ENCODE results near the gene HBA1.
"Not testable (repeated sequence)": the region's sequence is repeated elsewhere in the genome, so short reads cannot be mapped to it uniquely, and the experiment has no call there.

The HBA1 gene

DNA sequence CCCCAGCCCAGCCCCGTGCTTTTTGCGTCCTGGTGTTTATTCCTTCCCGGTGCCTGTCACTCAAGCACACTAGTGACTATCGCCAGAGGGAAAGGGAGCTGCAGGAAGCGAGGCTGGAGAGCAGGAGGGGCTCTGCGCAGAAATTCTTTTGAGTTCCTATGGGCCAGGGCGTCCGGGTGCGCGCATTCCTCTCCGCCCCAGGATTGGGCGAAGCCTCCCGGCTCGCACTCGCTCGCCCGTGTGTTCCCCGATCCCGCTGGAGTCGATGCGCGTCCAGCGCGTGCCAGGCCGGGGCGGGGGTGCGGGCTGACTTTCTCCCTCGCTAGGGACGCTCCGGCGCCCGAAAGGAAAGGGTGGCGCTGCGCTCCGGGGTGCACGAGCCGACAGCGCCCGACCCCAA is 474 bp upstream of the HBA1 start:
- not testable (repeated sequence) for DNase-seq

DNA sequence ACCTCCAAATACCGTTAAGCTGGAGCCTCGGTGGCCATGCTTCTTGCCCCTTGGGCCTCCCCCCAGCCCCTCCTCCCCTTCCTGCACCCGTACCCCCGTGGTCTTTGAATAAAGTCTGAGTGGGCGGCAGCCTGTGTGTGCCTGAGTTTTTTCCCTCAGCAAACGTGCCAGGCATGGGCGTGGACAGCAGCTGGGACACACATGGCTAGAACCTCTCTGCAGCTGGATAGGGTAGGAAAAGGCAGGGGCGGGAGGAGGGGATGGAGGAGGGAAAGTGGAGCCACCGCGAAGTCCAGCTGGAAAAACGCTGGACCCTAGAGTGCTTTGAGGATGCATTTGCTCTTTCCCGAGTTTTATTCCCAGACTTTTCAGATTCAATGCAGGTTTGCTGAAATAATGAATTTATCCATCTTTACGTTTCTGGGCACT is 928 bp downstream of the HBA1 start:
- peak; percentile 22 for DNase-seq

DNA sequence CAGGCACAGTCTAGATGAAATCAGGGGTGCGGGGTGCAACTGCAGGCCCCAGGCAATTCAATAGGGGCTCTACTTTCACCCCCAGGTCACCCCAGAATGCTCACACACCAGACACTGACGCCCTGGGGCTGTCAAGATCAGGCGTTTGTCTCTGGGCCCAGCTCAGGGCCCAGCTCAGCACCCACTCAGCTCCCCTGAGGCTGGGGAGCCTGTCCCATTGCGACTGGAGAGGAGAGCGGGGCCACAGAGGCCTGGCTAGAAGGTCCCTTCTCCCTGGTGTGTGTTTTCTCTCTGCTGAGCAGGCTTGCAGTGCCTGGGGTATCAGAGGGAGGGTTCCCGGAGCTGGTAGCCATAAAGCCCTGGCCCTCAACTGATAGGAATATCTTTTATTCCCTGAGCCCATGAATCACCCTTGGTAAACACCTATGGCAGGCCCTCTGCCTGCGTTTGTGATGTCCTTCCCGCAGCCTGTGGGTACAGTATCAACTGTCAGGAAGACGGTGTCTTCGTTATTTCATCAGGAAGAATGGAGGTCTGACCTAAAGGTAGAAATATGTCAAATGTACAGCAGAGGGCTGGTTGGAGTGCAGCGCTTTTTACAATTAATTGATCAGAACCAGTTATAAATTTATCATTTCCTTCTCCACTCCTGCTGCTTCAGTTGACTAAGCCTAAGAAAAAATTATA is 1.6 kb downstream of the HBA1 start:
- no peak for DNase-seq

DNA sequence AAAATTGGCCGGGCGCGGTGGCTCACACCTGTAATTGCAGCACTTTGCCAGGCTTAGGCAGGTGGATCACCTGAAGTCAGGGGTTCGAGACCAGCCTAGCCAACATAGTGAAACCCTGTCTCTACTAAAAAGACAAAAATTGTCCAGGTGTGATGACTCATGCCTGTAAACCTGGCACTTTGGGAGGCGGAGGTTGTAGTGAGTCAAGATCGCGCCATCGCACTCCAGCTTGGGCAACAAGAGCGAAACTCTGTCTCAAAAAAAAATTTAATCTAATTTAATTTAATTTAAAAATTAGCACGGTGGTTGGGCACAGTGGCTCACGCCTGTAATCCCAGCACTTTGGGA is 2.2 kb downstream of the HBA1 start:
- no peak for DNase-seq

DNA sequence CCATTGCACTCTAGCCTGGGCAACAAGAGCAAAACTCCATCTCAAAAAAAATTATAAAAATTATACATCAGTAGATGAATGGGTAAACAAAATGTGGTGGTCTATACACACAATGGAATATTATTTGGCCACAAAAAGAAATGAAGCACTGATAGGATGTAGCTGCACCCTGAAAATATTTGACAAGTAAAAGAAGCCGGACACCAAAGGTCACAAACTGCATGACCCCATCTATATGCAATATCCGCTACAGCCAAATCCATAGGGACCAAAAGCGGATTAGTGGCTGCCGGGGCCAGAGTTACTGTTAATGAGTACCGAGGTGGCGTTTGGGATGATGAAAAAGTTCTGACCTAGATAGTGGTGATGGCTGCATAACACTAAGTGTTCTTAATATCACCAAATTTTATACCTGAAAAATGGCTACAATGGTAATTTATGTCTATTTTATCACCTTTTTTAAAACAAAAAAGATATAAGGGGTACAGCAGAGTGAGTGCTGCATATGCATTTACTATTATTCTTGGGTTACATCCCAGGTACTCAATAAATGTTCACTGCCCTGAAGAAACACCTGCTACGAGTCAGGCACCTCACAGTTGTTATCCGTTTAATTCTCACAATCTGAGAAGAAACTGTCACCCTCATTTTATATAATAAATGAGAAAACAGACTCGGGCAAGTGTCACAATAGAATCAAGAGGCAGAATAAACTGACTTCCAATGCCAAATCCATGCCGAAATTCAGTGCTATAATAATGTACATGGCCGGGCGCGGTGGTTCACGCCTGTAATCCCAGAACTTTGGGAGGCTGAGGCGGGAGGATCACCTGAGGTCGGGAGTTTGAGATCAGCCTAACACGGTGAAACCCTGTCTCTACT is 3.0 kb downstream of the HBA1 start:
- no peak for DNase-seq

DNA sequence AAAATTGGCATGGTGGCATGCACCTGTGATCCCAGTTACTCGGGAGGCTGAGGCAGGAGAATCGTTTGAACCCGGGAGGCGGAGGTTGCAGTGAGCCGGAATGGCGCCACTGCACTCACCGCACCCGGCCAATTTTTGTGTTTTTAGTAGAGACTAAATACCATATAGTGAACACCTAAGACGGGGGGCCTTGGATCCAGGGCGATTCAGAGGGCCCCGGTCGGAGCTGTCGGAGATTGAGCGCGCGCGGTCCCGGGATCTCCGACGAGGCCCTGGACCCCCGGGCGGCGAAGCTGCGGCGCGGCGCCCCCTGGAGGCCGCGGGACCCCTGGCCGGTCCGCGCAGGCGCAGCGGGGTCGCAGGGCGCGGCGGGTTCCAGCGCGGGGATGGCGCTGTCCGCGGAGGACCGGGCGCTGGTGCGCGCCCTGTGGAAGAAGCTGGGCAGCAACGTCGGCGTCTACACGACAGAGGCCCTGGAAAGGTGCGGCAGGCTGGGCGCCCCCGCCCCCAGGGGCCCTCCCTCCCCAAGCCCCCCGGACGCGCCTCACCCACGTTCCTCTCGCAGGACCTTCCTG is 3.7 kb downstream of the HBA1 start, which contains the start of gene HBQ1:
Gene HBQ1 (plus strand): TSS at position 359 of the 575 bp plus-strand sequence. CDS start 28 bp downstream, at position 387.
- DNase-seq, result no peak

DNA sequence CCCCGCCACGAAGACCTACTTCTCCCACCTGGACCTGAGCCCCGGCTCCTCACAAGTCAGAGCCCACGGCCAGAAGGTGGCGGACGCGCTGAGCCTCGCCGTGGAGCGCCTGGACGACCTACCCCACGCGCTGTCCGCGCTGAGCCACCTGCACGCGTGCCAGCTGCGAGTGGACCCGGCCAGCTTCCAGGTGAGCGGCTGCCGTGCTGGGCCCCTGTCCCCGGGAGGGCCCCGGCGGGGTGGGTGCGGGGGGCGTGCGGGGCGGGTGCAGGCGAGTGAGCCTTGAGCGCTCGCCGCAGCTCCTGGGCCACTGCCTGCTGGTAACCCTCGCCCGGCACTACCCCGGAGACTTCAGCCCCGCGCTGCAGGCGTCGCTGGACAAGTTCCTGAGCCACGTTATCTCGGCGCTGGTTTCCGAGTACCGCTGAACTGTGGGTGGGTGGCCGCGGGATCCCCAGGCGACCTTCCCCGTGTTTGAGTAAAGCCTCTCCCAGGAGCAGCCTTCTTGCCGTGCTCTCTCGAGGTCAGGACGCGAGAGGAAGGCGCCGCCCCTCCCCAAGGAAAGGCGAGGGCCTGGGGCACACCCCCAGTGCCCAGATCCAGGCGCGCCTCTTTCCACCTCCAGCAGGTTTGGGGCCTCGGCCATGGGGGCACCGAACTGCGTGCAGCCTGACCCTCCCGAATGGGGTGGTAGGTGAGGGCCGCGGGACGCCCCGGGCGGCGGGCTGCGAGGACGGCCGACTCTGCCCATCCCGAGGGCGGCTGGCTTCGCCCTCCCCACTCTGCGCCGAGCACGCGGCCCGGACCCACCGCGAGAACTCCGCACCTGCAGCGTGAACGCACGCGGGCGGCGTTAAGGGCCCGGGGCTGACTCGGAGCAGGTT is 4.4 kb downstream of the HBA1 start:
- no peak for DNase-seq

DNA sequence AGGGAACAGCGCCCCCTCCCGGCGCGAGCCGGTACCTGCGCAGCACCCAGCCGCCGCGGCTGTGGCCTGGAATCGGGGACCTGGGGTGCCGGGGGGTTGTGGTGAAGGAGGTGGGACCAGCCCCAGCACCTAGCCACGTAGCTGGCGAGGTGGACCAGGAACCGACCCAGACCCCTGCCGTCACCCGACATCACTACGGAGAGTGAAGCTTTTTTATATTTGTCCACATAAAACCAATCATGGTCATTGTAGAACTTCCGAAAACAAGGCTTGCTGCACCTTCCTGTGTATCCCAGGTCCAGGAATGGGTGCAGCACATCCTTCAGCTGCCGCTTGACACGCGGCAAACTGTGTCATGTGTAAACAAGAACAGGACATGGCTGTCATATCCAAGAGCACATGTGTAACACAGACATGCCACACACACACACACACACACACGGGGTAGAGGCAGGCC is 5.1 kb downstream of the HBA1 start:
- DNase-seq, result no peak

DNA sequence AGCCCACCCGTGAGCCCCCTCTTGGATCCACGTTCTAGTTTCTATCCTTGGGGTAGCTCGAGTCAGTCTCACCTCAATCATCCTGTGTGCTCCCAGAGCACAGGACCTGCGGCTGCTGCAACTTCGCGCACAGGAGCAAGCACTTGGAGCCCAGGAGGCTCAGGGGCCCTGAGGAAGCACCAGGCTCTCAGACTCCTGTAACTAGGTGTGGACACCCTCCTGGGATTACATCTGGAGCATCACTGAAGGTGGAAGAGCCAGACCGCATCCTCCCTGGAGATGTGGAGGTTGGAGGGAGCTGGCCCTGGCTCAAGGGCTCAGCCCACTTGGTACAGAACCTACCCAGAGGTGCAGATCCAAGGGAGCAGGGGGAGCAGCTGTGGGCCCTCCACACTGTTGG is 6.5 kb downstream of the HBA1 start:
- DNase-seq, result no peak

DNA sequence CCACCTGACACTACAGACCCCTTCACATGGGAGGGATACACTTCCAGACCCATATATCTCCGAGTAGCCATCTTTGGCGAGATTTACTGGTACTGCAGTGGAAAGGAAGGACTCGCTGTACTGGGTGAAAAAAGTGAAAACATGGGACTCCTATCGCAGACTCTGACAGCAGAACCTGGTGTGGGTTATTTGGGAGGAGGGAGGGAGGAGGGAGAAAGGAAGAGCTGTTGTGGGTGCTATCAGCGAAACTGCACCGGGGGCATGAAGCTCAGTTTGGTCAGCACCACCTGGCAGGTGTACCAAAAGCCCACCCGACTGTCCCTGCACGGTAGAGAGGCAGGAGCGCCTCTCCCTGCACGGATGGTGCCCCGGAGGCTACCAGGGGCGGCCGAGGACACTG is 8.7 kb downstream of the HBA1 start:
- no peak for DNase-seq

DNA sequence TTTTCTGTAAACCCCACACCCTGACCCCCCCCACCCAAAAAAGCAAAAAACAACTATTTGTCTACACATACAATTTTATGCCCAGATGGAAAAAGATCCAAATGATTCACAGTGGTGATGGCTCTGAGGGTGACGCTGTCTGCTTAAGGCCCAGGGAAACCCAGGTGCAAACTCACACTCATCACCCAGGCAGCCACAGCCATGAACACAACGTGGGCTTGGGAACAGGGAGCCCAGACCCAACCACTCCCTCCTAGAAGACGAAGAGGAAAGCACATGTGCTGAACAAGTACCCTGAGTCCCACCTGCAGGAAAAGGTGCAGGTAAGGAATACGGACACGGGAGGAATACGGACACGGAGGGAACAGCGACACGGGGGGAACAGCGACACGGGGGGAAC is 9.2 kb downstream of the HBA1 start:
- DNase-seq, result no peak

DNA sequence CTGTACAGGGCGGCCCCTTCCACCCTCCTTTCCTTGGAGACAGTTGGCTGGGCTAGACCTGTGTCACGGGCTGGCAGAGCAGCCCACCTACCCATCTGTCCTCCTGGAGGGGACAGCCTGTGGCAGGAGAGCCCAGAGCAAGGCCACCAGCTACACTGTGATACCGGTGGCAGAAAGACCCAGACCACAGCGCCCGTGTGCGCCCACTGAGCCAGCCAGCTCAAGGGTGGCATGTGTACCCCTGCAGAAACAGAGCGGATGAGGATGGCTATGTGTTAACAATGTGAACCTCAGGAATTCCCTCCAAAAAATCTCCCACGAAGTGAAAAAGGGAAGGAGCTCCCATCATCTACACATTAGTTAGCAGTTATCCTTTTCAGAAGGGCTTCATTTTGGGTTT is 10.8 kb downstream of the HBA1 start:
- no peak for DNase-seq

DNA sequence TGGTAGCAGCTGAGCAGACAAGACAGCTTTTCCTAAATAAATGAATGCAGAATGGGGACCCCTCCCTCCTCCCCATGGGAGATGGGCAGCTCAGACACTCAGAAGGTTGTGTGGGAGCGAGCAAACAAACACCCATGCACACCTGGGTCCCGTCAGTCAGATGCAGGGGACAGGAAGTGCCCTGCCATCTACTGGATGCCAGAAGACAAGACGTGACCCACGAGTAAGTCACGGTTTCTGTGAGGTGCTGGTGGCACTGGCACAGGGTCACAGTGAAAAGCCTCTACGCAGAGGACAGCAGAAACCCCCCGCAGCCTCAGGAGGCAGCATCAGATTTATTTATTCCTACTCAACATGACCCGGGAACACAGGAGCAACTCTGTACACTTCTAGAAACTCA is 12.2 kb downstream of the HBA1 start:
- DNase-seq, result no peak

DNA sequence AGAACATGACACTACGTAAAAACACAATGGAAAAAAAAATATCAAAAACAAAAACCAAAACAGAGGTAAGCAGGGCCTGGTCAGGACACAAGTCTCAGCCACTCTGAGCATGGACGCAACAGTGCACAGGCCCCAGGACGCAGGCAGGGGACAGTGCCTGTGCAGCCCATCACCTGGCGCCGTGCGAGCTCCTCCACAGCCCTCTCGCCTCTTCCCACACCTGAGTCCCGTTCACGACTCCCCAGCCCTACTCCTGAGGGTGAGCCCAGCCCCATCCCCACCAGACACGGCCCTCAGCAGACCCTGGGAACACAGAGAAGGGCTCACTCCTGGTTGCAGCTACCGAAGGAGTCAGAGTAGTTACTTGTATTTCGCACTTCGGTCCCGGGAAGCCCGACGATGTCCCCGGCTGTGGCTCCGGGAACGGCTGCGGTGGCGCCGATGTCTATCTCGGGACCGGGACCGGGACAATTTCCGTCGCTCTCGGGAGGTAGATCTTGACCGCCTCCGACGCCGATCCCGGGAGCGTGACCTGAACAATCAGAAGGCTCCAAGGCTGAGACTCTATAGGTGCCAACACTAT is 13.2 kb downstream of the HBA1 start:
- no peak for DNase-seq

DNA sequence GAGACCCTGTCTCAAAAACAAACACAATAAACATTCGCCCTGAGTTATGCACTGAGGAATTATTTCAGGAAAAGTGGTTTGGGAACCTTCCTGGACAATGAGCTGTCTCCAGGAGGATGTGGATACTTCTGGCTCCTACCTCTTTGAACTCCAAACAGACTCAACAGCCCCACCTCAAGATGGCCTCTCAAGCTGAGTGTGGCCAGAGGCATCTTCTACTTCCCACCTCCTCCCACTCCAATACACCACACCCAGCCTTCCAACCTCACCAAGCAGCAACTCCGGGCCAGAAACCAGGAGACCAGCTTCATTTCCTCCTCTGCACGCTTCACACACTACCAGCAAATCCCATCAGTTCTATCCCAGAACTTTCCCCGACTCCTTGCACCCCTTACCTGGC is 15.4 kb downstream of the HBA1 start:
- DNase-seq, result no peak

DNA sequence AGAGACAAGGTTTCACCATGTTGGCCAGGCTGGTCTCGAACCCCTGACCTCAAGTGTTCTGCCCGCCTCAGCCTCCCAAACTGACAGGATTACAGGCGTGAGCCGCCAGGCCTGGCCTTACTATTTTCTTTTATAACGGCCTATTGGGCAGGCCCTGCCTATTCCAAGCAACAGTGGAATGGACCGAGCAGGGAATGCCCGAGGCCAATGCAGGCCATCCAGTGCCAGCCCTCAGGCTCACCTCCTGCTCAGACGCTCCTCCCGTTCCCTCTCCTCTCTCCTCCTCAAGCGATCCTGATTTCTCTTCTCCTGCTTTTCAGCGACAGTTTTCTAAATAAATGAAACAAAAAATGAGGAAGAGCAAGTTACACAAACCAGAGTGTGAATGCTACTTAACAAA is 16.2 kb downstream of the HBA1 start:
- DNase-seq, result no peak

DNA sequence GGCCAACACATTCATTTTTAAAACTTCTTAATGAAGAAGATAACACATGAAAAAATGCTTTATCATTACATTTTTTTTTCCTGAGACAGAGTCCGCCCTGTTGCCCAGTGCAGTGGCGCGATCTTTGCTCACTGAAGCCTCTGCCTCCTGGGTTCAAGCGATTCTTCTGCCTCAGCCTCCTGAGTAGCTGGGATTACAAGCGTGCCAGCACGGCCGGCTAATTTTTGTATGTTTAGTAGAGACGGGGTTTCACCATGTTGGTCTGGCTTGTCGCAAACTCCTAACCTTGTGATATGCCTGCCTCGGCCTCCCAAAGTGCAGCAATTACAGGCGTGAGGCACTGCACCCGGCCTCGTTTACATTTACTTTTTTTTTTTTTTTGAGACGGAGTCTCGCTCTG is 17.0 kb downstream of the HBA1 start:
- no peak for DNase-seq

DNA sequence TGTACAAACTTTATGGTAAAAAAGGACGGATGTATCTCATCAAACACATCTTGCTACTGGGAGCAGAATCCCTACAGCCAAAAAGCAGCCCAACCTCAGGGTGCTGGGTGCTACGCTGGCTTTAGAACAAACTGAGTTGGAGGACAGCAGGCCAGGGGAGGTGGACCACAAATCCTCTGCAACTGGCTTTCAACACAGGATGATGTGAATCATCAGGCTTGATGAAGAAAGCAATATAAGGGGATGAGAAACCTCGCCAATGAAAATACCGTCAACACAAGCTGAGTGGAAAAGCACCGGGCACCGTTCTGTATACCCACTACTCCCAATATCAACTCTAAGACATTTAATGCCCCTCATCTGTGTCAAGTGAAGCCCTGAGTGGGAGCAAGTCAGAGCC is 18.0 kb downstream of the HBA1 start:
- no peak for DNase-seq

DNA sequence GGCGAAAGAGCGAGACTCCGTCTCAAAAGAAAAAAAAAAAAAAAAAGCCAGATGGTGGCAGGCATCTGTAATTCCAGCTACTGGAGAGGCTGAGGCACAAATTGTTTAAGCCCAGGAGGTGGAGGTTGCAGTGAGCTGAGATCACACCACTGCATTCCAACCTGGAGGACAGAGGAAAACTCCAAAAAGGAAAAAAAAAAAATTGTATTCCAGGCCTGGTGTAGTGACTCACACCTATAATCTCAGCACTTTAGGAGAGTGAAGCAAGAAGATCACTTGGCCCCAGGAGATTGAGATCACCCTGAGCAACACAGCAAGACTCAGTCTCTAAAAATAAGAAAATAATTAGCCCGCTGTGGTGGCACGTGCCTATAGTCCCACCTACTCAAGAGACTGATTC is 23.9 kb downstream of the HBA1 start:
- no peak for DNase-seq

DNA sequence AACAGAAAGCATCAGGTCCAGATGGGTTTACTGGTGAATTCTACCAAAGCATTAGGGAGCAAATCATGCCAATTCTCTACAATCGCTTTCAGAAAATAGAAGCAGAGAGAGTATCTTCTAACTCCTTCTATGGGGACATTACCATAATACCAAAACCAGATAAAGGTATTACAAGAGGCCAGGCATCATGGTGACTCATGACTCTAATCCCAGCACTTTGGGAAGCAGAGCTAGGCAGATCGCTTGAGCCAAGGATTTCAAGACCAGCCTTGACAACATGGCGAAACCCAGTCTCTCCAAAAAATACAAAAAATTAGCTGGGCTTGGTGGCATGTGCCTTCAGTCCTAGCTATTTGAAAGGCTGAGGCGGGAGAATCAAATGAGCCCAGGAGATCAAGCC is 26.8 kb downstream of the HBA1 start:
- no peak for DNase-seq

DNA sequence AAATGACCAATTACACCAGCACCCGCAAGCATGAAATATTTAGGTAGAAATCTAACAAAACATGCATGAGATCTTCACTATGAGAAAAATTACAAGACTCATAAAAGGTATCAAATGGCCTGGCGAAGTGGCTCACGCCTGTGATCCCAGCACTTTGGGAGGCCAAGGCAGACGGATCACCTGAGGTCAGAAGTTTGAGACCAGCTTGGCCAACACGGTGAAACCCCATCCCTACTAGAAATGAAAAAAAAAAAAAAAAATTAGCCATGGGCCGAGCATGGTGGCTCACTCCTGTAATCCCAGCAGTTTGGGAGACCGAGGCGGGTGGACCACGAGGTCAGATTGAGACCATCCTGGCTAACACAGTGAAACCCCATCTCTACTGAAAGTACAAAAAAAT is 27.6 kb downstream of the HBA1 start:
- not testable (repeated sequence) for DNase-seq

DNA sequence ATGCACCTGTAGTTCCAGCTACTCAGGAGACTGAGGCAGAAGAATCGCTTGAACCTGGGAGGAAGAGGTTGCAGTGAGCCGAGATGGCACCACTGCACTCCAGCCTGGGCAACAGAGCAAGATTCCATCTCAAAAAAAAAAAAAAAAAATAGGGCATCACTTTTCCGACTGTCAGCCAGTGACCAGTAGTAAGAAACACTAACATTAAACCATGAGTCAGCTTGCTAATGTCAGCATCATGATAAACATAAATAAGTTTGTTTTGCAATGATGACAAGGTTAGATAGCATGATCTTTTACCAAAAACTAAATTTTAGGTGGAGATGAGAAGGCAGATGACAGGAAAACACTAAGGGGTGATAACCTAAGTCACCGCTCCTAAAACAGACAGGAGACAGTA is 32.9 kb downstream of the HBA1 start:
- not testable (repeated sequence) for DNase-seq
